LNCAP (cell line): ENCODE data around the gene HAGHL.

Source experiments
- TF ChIP-seq, protein P1 (sequence below): fragments of 450-650 bp; IDR thresholded peaks from 2 replicates; pipeline ENCODE4 v1.5.1; 2017; ENCODE audit warnings: mild to moderate bottlenecking

The HAGHL gene

GRCh38 chr16:685967-686366 is 40.9 kb upstream of the HAGHL start:
- TF ChIP-seq, protein P1, sequence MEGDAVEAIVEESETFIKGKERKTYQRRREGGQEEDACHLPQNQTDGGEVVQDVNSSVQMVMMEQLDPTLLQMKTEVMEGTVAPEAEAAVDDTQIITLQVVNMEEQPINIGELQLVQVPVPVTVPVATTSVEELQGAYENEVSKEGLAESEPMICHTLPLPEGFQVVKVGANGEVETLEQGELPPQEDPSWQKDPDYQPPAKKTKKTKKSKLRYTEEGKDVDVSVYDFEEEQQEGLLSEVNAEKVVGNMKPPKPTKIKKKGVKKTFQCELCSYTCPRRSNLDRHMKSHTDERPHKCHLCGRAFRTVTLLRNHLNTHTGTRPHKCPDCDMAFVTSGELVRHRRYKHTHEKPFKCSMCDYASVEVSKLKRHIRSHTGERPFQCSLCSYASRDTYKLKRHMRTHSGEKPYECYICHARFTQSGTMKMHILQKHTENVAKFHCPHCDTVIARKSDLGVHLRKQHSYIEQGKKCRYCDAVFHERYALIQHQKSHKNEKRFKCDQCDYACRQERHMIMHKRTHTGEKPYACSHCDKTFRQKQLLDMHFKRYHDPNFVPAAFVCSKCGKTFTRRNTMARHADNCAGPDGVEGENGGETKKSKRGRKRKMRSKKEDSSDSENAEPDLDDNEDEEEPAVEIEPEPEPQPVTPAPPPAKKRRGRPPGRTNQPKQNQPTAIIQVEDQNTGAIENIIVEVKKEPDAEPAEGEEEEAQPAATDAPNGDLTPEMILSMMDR = peak; percentile 65

GRCh38 chr16:686459-687260 is 40.2 kb upstream of the HAGHL start:
- TF ChIP-seq, protein P1 = no peak

GRCh38 chr16:687499-687898 is 39.4 kb upstream of the HAGHL start:
- TF ChIP-seq, protein P1 = no peak

DNA sequence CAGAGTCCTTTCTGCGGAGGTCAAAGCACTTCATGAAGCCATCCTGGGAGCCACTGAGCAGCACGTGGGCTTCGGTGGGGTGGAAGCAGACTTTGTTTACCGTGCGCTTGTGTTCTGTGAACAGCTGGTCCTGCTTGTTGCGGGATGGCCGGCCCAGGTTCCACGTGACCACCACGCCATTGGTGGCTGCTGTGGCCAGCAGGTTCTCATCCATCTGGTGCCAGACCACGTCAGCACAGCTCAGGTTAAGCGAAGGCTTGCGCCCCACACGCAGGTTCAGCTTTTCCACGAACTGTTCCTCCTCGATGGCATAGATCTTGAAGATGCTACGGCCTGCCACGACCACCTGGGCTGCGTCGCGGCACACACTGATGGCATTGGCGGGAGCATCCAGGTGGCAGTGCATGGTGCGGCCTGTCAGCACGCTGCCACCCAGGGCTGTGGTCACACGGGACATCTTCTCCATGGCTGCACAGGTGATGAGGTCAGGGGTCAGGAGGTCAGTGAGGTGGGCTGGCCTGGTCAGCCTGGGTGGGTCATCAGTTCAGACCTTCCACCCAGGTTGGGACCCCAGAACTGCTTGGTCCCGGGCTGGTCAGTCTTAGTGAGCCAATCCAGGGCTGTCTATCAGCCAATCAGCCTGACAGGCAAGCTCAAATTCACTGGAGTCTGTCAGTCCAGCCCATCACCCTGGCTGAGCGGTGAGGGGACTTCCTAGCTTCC is 37.6 kb upstream of the HAGHL start:
- TF ChIP-seq, protein P1 = no peak

DNA sequence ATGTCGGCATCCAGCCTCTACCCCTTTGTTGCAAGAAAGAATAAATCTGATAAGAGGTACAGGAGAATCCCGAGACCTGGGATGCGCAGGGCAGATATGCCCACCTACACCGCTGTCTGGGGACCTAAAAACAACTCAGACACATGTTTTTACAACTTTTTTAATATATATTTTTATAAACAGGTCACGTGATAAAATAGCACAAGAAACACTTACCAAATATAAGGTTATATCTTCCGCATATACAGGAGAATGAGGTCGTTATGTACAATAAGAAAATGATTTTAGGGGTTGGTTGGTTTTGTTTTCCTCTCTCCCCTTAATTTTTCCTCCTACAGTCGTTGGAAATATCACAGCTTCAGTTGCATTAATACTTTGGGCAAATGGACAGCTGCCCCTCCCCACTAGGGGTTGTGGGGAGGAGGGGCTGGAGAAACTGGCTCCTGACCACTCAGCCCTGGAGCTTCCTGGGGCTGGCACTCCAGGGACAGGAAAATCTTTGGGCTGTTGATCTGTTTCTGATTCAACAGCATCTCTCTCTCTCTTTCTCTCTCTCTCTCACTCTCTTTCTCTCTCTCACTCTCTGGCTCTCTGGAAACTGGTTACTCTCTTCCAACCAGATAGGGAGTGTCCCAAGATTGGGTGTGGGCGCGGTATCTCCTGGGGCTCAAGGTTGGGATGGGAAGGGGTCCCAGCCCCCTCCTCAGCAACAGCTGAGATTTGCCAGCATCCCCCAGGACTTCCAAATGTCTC is 34.4 kb upstream of the HAGHL start:
- TF ChIP-seq, protein P1 = no peak

- TF ChIP-seq, protein P1 = no peak
Measured at GRCh38 chr16:693364-693763, 33.5 kb upstream of the HAGHL start.

DNA sequence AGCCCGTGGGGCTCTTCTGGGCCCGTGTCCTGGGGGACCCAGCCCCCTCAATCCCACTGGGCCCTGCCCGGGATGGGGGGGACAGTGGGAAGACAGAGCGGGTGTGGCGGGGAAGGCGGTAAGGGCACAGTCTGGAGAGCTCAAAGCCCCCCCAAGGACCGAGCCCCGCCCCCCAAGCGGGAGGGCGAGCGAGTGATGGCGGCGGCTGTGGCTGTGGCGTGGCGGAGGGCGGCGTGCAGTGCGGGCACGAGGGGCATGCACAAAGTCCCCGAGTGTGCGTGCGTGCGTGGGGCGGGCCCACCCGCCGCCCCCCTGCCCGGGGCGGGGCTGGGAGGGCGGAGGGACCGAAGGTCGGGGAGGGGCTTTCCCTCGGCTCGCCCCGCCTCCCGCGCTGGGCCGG is 33.1 kb upstream of the HAGHL start:
- TF ChIP-seq, protein P1 = no peak
